AG09319 (cell line): Measurements from ENCODE around the gene MAGOH.
"Not testable (repeated sequence)": the region's sequence is repeated elsewhere in the genome, so short reads cannot be mapped to it uniquely, and the experiment has no call there.

Experiments used
- DNase-seq: peaks from one replicate; pipeline ENCODE4 v3.0.0-alpha.2; 2010; ENCODE audit warnings: low read depth; ENCODE audit errors: extremely low read depth
- TF ChIP-seq, protein P1 (sequence below): IDR thresholded peaks from 2 replicates; pipeline ENCODE4 v1.5.1; 2011; ENCODE audit warnings: low read depth, mild to moderate bottlenecking, inconsistent platforms, low read length, moderate library complexity

MAGOH gene

GRCh38 chr1:53238197-53239155 lies at the start of gene MAGOH:
MAGOH (minus strand) TSS chr1:53238518; CDS start chr1:53238448, 70 bp downstream.
- peak; percentile 87 for DNase-seq
- TF ChIP-seq, protein P1, sequence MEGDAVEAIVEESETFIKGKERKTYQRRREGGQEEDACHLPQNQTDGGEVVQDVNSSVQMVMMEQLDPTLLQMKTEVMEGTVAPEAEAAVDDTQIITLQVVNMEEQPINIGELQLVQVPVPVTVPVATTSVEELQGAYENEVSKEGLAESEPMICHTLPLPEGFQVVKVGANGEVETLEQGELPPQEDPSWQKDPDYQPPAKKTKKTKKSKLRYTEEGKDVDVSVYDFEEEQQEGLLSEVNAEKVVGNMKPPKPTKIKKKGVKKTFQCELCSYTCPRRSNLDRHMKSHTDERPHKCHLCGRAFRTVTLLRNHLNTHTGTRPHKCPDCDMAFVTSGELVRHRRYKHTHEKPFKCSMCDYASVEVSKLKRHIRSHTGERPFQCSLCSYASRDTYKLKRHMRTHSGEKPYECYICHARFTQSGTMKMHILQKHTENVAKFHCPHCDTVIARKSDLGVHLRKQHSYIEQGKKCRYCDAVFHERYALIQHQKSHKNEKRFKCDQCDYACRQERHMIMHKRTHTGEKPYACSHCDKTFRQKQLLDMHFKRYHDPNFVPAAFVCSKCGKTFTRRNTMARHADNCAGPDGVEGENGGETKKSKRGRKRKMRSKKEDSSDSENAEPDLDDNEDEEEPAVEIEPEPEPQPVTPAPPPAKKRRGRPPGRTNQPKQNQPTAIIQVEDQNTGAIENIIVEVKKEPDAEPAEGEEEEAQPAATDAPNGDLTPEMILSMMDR = no peak

GRCh38 chr1:53286955-53287354 lies 48.6 kb upstream of the MAGOH start:
- no peak for DNase-seq
- TF ChIP-seq, protein P1 = no peak

DNA sequence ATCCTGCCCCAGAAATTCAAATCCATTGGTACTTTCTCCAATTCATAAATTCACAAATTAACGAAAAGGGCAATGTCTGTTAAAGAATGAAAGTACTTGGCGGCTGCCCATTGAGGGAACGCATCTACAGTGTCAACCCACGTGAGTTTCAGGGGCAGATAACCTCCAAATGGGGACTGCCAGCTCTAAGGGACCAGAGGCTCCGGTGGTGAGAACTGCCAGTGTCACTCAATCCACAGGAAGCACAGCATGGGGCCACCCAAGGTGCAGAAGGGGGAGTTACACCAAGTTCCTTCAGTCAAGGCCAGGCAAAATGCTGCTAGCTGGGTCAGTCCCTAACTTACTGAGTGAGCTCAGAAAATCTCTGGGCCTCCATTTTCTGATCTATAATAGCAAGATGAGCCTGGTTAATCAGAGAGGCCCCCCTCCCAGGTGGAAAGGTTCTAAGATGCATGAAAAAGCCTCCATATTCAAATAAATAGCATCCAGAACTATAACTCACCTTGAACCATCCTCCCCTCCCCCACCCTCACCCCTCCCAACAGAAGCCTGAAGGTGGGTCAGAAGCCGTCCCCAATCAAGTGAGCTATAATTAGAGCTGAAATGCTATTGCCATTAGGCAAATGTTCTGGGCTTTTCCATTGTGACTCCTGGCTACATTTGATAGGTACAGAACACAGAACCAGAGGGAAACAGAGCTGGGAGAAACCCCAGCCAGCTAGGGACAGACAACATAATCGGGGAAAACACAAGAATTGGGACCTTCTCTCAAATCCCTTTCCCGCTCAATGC lies 47.8 kb upstream of the MAGOH start:
- DNase-seq = no peak
- TF ChIP-seq, protein P1 = no peak

GRCh38 chr1:53285546-53285945 lies 47.2 kb upstream of the MAGOH start:
- no peak for DNase-seq
- TF ChIP-seq, protein P1 = no peak

DNA sequence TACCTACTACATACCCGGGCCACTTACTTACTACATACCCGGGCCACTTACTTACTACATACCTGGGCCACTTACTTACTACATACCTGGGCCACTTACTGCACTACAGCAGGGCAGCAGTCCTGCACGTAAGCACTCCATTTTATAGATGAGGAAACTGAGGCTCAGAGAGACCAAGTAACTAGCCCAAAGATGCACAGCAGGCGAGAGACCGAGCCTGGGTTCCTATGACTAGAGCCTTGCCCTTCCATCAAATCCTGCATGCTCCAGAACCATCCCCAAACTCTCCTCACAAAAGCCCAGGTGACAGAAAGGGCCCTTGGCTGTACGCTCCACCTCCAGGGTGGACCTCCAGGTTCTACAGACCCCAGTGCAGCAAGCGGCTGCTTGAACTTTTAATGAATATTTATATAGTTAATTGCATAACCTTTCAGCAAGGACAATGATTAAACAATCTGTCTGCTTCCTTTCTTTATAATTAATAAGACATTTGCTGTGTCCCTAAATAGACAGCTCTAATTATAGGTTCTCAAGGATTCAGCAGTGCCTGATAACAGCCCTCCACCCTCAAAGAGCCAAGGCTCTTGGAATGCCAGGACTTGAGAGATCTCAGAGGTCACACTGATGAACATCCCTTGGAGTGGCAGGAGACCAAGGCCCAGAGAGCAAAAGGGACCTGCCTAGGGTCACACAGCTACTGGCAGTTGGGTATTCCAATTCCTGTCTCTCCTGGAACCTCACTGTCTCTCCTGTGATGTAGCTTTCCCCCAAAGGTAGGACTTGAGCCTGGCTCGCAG lies 46.1 kb upstream of the MAGOH start:
- TF ChIP-seq, protein P1 = no peak

GRCh38 chr1:53283156-53283555 lies 44.8 kb upstream of the MAGOH start:
- not testable (repeated sequence) for DNase-seq

More for the DNA sequence above, 46.1 kb upstream of the MAGOH start:
- DNase-seq = no peak

GRCh38 chr1:53281133-53281532 lies 42.8 kb upstream of the MAGOH start:
- DNase-seq = no peak
- TF ChIP-seq, protein P1 = no peak
